SIG-M5 treated with dmso at 0.1 percent for 504 hours (cell line): ENCODE data around the gene DIS3L2.
"Not testable (repeated sequence)": the region's sequence is repeated elsewhere in the genome, so short reads cannot be mapped to it uniquely, and the experiment has no call there.

Source experiments
- DNase-seq: peaks from one replicate; lab custom pipeline; 2025; ENCODE audit not compliant: unreplicated experiment; lab: John Stamatoyannopoulos, UW

Gene DIS3L2

GRCh38 chr2:232341739-232342126 is 380.2 kb downstream of the DIS3L2 start:
- DNase-seq = no peak

DNA sequence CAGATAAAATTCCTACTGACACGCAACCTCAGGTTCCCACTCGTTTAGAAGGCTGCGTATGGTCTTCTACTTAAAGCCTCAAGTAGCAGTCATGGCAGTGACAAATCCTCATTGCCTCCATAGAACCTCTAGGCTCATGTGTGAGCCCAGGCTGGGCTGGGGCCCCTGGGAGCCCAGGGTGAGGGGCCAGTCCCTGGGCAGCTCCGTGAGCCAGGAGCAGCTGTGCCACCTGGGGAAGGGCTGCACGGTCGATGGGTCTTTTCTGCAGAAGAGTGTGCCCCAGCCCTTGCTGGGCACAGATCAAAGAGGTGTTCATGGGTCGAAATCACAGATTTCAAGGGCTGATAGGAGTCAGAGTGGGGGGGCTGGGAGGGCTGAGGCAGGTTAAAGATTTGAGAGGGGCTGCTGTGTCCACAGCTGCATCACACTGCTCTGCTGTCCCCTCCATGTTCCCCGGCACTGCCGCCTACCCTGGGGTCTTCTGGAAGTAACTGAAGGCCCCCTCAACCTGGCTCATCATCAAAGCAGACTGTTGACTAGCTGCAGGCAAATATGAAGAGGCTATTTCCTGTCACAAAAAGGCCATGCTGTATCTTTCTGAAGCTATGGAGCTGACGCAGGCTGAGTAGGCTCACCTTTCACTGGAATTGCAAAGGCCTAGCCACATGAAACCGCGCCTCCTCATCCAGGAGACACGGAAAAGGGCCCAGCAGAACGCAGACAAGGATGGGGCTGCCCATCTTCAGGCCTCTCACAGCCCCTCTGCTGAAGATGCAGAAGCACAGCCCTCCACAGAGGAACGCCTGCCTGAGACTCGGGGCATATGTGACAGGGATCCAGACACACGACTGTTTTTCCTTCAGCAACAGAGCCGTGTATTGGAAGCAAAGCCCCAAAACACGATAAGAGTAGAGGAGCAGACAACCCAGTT is 381.4 kb downstream of the DIS3L2 start:
- DNase-seq = no peak

DNA sequence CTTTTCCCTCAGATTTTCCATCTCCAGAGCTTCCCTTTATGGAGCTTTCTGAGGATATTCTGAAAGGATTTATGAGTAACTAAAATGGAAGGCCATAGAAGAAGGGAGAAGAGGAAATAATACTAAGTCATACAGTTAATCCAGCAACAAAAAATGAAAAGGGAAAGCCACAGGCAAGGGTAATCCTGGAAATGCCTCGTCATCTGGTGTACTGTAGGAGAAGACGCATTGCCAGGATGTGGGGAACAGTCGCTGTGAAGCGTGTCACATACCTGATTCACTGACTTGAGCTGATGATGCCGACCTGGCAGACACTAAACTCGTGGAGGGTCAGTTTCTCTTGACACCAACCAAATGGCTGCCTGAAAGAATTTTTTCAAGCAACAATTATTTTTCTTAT is 382.3 kb downstream of the DIS3L2 start:
- DNase-seq = no peak

- no peak for DNase-seq
These were observed 383.7 kb downstream of the DIS3L2 start for GRCh38 chr2:232345251-232345650.

- no peak for DNase-seq
These were observed 385.9 kb downstream of the DIS3L2 start for GRCh38 chr2:232347369-232347768.

DNA sequence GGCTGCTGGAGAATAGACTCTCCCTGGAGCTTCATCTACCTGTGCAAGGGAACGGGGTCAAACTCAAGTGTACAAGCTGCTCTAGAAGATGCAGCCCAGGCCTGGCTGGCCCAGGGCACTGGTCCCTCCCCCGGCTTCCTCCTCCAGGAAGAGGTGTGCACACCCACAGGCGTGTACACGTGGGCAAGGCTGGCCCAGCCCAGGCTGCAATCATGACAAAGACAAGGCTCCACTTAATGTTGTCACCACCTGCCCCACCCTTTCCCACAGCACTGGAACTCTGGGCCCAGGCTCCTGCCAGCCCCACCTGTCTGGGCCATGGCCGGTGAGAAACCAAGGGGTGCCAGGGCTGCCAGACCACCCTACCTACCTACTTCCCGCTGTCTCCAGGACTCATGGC is 387.4 kb downstream of the DIS3L2 start:
- DNase-seq = no peak

DNA sequence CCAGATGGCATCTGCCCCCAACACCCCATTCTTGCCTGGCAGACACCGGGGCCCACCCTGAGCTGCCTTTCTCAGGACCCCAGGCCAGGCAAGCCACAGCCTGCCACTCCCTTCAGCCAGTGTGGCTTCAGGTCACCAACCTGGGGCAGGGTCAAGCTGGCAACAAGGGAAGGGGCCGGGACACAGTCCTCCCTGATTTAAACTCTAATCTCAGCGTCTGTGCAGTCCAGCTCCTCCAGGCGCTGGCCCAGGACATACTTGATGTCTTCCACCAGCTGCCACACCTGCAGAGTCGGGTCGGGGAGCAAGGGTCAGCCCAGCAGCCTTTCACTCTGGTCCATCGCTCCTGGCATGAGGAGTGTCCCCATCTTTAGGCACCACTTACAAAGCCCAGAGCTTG is 388.0 kb downstream of the DIS3L2 start:
- DNase-seq = no peak

- DNase-seq = no peak
These were observed 388.6 kb downstream of the DIS3L2 start for GRCh38 chr2:232349946-232350635.

- DNase-seq = no peak
These were observed 389.5 kb downstream of the DIS3L2 start for GRCh38 chr2:232350804-232351685.

- DNase-seq = no peak
These were observed 390.4 kb downstream of the DIS3L2 start for GRCh38 chr2:232351686-232352510.

- DNase-seq = no peak
These were observed 391.1 kb downstream of the DIS3L2 start for GRCh38 chr2:232352511-232353091.

GRCh38 chr2:232353096-232353495 is 391.6 kb downstream of the DIS3L2 start:
- DNase-seq = no peak

GRCh38 chr2:232353660-232354059 is 392.1 kb downstream of the DIS3L2 start:
- DNase-seq = no peak

GRCh38 chr2:232354069-232354468 is 392.6 kb downstream of the DIS3L2 start:
- DNase-seq = no peak

DNA sequence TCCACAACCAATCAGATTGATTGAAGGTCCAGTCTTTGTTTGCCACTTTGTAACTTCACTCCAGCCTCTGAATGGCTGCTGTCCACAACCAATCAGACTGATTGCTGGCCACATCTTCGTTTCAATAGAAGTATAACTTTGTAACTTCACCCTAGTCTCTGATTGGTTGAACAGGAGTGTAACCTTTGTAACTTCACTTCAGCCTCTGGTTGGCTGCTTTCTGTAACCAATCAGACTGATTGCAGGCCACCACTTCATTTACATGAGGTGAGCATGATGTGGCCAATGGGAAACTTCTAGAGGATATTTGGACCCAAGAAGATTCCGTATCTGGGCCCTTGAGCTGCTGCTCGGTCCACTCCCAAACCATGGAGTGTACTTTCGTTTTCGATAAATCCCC is 400.1 kb downstream of the DIS3L2 start:
- no peak for DNase-seq

- DNase-seq = no peak
These were observed 400.8 kb downstream of the DIS3L2 start for GRCh38 chr2:232362174-232362900.

DNA sequence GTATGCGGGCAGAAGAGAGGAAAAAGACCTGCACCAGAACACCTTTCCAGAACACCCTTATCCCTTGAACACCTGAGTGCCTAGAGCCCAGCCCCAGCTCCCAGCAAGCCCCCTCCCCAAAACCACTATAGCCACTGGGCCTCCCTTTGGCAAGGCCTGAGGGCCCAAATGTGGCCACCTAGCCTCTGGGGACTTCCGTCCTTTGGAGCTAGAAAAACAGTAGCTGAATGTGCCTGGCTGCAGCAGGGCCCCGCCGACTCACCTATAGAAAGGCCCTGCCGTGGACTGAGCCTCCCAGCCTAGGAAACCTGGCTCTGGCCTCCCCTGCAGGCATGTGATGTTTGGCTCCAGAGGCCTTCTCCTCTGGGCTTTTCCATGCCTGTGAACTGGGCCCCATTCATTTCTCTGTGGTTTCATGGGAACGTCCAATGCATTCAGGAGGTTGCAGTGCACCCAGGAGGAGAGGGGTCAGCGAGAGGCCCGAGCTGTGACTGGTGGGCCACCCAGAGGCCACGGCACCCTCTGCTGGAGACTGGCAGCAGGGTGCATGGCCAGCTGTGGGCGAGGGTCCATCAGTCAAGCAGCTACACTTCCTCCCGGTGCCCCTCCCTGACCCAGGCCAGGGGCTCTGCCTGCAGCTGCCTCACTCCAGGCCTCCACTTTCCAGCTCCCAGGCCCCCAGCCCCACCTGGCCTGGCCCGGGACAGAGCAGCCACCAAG is 401.7 kb downstream of the DIS3L2 start:
- not testable (repeated sequence) for DNase-seq

DNA sequence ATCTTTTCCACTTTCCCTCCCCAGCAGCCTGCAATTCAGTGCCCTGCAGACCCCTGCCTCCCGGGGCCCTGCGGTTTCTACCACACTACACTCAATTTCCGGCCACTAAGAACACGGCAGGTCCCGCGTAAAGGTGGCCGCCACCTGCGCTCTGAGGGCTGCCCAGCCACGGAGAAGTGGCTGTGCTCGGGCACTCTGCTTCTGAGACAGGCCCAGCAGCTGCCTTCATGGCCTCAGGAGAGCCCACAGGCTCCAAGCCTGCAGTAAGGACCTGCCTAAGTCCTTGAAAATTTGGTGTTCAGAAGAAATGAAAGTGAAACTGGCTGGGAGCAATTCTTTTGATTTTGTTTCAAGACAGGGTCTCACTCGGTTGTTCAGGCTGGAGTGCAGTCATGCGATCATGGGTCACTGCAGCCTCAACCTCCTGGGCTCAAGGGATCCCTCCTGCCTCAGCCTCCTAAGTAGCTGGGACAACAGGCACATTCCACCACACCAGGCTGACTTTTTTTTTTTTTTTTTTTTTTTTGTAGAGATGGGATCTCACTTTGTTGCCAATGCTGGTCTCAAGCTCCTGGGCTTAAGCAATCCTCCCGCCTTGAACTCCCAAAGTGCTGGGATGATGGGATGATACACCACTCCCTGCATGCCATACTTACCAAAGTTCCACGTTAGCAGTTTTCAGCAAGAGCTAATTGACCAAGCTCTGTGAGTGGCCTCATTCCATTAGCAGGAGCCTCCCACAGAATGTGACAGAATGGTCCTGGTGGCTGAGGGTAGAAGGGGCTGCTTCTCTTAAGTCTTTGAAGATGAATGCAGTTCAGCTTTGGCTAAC is 402.5 kb downstream of the DIS3L2 start:
- DNase-seq = no peak
